Esophagus mucosa (tissue), 1 donor: ENCODE results near the gene CMPK1. TPM values are rescaled to one million over a fixed set of nuclear protein-coding genes. Genes with fewer than 3 reads are reported as not detected.
"Not testable (repeated sequence)": the region's sequence is repeated elsewhere in the genome, so short reads cannot be mapped to it uniquely, and the experiment has no call there.

ENCODE experiments used
- ATAC-seq: fragments of 200-7000 bp; cut with Tn5 transposase; one replicate; pipeline ENCODE4 v1.9.1; 2020
- total RNA-seq: library from RNA; stranded (reverse); gene quantifications from one replicate; pipeline ENCODE4 v1.2.4, GENCODE V29; 2023
- donor health status: DM: yes; HTN: yes; CAD: no.

Gene CMPK1
- total RNA-seq, result 122 TPM

GRCh38 chr1:47333578-47333921, at the start of gene CMPK1:
TSS of gene CMPK1 (plus strand) at chr1:47333790. CDS start at chr1:47333946, 156 bp downstream.
- peak; percentile 86 for ATAC-seq

DNA sequence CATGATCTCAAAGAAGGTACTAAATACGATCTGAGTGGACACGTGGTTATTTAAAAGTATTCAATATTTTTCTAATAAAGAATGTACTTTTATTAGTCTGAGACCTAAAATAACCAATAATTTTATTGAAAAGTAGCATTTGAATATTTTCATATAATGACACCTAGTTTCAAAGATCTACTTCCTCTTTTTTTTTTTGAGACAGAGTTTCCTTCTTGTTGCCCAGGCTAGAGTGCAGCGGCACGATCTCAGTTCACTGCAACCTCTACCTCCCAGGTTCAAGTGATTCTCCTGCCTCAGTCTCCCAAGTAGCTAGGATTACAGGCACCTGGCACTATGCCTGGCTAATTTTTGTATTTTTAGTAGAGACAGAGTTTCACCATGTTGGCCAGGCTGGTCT, 45.5 kb upstream of the CMPK1 start:
- not testable (repeated sequence) for ATAC-seq

- ATAC-seq, result not testable (repeated sequence)
Observed at GRCh38 chr1:47294863-47295262, 38.7 kb upstream of the CMPK1 start.

GRCh38 chr1:47295579-47295978, 38.0 kb upstream of the CMPK1 start:
- no peak for ATAC-seq

- ATAC-seq, result no peak
Observed at GRCh38 chr1:47298025-47298699, 35.4 kb upstream of the CMPK1 start.

DNA sequence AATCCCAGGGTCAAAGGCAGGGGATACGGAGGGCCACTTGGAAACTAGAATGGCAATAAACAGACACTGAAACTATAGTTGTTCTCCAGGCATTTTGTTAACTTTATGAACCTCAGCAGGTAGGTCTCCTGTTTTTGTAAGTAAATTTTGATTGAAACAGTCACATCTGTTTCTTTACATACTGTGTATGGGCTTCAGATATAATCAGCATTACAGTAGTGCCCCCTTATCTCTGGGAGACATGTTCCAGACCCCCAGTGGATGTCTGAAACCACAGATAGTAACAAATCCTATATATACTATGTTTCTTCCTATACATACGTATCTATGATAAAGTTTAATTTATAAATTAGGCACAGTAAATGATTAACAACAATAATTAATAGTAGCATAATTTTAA, 31.1 kb upstream of the CMPK1 start:
- no peak for ATAC-seq

- ATAC-seq, result no peak
Observed at GRCh38 chr1:47309427-47309826, 24.2 kb upstream of the CMPK1 start.

DNA sequence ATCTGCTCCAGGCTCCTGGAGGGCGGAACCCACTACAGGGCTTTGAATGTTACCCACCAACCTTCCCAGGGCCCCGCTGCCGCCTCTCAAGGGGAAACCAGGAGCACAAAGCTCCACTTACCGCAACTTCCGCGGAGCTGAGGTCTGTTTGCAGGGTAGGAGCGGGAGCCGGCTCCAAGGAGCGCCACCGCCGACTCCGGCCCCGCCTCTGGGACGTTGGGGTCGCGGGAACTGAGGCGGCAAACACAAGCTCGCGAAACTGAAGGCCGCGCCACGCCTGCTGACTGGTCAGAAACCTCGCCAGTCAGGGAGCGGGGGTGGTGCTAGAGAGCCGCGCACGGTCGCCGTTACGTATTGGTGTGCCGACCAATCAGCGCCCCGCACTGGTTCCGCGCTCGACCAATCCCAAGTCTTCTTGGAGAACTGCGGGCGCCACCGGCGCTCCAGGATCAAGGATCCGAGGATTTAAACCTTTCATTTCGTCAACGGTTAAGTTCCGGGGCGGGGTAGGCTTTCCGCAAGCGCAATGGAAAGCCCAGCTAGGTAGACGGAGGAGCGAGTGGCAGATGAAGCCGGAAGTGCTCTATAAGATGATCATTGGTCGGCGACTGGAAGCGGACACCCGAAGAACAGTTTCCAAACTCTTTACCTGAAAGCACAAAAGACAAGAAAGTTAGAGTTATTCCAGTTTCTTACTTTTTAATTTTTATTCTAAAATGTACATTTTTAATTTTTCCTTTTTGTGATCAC, 19.5 kb upstream of the CMPK1 start, which contains the start of gene STIL:
STIL (minus strand) TSS at position 233 of the 750 bp plus-strand sequence. CDS start 3,828 bp downstream, outside the sequence.
- ATAC-seq, result peak; percentile 100

GRCh38 chr1:47317841-47318240, 15.7 kb upstream of the CMPK1 start:
- ATAC-seq, result no peak

DNA sequence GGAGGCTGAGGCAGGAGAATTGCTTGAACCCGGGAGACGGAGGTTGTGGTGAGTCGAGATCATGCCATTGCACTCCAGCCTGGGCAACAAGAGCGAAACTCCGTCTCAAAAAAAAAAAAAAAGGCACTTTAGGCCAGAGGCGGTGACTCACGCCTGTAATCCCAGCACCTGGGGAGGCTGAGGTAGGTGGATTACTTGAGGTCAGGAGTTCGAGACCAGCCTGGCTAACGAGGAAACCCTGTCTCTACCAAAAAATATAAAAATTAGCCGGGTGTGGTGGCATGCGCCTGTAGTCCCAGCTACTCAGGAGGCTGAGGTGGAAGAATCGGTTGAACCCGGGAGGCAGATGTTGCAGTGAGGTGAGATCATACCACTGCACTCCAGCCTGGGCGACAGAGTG, 13.6 kb upstream of the CMPK1 start:
- not testable (repeated sequence) for ATAC-seq

DNA sequence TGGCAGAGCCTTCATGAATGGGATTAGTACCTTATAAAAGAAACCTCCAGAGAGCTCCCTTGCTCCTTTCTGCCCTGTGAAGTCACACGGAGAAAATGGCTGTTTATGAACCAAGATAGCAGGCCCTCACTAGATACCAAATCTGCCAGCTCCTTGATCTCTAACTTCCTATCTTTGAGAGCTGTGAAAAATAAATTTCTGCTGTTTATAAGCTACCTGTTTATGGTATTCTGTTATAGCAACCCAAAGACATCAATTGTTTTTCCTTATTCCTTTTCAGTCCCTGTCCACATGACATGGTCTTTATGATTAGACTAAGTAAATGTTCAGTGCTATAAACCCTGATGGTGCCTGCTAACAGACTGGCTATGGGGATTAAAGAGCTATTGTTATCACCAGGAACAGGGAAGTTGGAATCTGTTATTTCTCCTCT, 10.0 kb upstream of the CMPK1 start:
- ATAC-seq, result peak; percentile 58

DNA sequence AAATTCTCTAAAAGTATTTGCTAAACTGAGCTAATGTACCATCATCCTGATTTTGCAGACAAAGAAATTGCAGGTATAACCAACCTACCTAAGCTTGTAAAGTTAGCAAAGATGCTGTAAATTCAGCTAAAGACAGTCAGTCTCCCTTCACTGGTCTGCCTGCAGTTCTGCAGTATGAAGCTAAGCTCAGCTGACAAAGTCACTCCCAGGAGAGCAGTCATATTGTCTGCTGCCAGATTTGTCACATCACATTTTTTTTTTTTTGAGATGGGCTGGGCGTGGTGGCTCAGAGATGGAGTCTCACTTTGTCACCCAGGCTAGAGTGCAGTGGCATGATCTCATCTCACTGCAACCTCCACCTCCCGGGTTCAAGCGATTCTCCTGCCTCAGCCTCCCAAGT, 8.9 kb upstream of the CMPK1 start:
- peak; percentile 72 for ATAC-seq

GRCh38 chr1:47325528-47325927, 8.1 kb upstream of the CMPK1 start:
- peak; percentile 96 for ATAC-seq

- no peak for ATAC-seq
Observed at GRCh38 chr1:47326271-47326670, 7.3 kb upstream of the CMPK1 start.

GRCh38 chr1:47328992-47329391, 4.6 kb upstream of the CMPK1 start:
- ATAC-seq, result no peak

GRCh38 chr1:47330212-47330611, 3.4 kb upstream of the CMPK1 start:
- ATAC-seq, result no peak

GRCh38 chr1:47331875-47332274, 1.7 kb upstream of the CMPK1 start:
- ATAC-seq, result no peak

DNA sequence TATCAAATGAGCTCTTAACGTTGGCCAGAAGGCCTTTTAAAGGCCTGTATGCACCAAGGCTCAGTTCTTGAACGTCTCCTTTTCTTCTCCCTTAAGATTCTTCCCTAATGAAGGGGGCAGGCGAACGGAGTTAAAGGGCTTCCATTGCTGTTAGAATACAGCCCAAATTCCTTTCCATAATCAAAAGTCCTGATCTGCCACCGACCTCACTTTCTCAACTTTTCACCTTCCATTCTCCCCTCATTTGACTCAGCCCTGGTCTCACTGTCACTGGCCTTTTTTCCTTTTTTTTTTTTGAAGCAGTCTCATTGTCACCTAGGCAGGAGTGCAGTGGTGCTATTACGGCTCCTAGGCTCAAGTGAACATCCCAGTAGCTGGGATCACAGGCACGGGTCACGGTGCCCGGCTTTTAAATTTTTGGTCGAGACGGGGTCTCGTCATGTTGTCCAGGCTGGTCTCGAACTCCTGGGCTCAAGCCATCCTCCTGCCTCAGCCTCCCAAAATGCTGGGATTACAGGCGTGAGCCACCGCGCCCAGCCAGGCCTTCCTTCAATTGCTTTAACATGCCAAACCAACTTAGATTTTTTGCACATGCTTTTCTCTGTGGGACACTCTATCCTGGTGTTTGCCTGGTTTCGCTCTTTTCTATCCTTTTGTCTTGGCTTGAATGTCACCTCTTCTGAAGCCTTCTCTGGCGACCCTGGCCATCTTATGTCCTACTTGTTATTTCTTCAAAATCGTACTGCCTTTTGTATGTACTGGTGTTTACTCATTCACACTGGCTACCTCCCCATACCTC, 612 bp upstream of the CMPK1 start:
- no peak for ATAC-seq

- peak; percentile 89 for ATAC-seq
Observed at GRCh38 chr1:47333922-47334764, 553 bp downstream of the CMPK1 start.

DNA sequence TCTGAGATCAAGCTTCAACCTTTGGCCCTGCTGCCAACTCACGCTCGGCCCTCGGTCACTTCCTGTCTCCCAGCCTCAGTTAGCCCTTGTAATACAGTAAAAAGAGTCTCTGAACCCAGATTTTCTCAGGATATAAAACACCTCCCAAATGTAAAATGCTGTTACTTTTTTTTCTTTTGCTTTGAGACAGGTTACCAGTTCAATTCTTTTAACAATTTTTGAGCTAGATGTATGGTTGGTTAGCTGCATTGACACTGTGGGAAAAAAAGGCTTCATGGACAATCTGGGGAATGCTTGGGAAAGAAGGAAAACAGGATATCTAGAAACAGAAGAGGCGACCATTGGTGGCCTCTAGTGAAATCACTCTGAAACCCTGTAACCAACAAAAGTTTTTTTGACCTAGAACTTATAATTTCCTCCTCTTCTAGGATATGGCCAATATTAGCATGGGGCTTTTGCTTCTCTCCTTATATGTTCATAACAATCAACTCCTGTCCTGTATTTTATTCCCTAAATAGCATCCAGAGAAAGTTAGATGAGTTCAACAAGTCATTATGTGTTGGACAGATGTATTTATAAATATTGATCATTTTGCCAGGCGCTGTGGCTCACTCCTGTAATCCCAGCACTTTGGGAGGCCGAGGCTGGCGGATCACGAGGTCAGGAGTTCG, 1.3 kb downstream of the CMPK1 start:
- no peak for ATAC-seq

GRCh38 chr1:47337350-47337749, 3.8 kb downstream of the CMPK1 start:
- no peak for ATAC-seq
